Mammary epithelial cell (primary cell): ENCODE results near the gene COG8.

Experiments used
- EZH2 ChIP-seq: IDR thresholded peaks from 2 replicates; pipeline ENCODE4 v1.6.1; 2012; ENCODE audit warnings: low read length, inconsistent platforms, borderline replicate concordance
- TF ChIP-seq, protein P1 (sequence below), 2 donors: IDR thresholded peaks in 1 of 2; conservative IDR thresholded peaks in 1 of 2; 2 replicates each; pipeline ENCODE4 v1.5.1; 2011 to 2012; ENCODE audit warnings: inconsistent platforms in 2 of 2, low read length in 2 of 2, mild to moderate bottlenecking in 2 of 2, control low read depth in 1 of 2, low read depth in 1 of 2; ENCODE audit not compliant: insufficient read depth in 1 of 2; ENCODE audit errors: extremely low read depth in 1 of 2

DNA sequence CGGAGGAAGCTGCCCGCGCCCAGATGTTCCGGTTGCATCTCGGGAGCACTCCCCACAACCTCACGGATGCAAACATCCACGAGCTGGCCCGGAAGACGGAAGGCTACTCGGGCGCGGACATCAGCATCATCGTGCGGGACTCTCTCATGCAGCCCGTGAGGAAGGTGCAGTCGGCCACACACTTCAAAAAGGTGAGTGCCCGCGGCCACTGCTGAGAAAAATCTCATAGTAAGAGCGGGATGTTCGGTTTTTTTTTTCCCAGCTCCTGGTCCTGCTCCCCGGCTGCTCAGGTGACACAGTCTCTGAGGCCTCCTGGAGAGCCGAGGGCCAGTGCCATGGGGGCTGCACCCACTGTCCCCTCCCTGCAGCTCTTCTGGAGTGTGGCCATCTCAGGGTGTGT lies 18.3 kb downstream of the COG8 start:
- TF ChIP-seq, protein P1, sequence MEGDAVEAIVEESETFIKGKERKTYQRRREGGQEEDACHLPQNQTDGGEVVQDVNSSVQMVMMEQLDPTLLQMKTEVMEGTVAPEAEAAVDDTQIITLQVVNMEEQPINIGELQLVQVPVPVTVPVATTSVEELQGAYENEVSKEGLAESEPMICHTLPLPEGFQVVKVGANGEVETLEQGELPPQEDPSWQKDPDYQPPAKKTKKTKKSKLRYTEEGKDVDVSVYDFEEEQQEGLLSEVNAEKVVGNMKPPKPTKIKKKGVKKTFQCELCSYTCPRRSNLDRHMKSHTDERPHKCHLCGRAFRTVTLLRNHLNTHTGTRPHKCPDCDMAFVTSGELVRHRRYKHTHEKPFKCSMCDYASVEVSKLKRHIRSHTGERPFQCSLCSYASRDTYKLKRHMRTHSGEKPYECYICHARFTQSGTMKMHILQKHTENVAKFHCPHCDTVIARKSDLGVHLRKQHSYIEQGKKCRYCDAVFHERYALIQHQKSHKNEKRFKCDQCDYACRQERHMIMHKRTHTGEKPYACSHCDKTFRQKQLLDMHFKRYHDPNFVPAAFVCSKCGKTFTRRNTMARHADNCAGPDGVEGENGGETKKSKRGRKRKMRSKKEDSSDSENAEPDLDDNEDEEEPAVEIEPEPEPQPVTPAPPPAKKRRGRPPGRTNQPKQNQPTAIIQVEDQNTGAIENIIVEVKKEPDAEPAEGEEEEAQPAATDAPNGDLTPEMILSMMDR (conservative IDR thresholded peaks at IDR 0.05 in 1 of 2, IDR thresholded peaks at IDR 0.05 in 1 of 2; ENCODE audit: extremely low read depth in 1 of 2, insufficient read depth in 1 of 2, low read depth in 1 of 2, low read length in 2 of 2), result no peak
- TF ChIP-seq EZH2, result no peak
